ENCODE measurements around the gene AKAP8L.
A peak's percentile ranks its signal among the peaks of the same experiment; 100 is the strongest.

AKAP8L gene

GRCh38 chr19:15381429-15381828 is 37.4 kb downstream of the AKAP8L start:
- H3K27ac ChIP-seq (ENCODE audit: low read length): no peak overlapping the region
- peaks cover 11% of the 10 kb centered on the region for H3K4me1 ChIP-seq (ENCODE audit: control insufficient read depth, low read depth, low read length)
- H3K9me3 ChIP-seq (ENCODE audit: control insufficient read depth, low read depth, low read length): no peaks in the 10 kb centered on the region
- peak overlapping the region; percentile 80 for H3K4me3 ChIP-seq (ENCODE audit: low read length)
- H3K27me3 ChIP-seq (ENCODE audit: control insufficient read depth, insufficient read depth, low read length): no peaks in the 10 kb centered on the region
- H3K36me3 ChIP-seq (ENCODE audit: control insufficient read depth, low read depth, low read length): peaks cover 3% of the 10 kb centered on the region
- no peak overlapping the region for H3K9ac ChIP-seq (ENCODE audit: low read length)

DNA sequence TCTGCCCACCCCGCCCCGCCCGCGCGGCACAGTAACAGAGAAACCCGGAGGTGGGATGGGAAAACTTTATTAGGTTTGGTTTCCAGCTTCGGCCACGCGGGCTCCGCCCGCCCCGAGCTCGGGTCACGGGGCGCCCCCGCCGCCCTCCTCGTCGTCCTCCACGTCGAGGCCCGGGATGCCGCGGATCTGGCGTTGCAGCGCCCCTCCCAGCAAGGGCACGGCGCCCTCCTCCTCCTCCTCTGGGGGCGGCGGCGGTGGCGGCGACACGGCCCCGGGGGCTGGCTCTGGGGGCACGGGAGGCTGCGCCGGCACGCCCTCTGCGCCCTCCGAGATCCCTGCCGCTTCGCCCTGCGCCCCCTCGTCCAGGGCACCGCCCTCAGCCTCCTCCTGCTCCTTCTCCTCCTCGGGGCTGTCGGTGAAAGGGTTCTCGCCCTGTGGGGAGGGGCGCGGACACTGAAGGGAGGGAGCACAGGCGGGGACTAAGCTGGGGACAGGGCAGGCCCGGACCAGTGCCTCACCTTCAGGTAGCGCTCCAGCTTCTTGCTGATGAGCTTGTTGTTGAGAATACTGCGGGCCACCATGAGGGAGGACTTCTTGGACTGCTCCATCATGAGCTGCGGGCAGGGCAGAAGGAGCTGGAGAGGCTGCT is 38.7 kb downstream of the AKAP8L start:
- no peaks in the 10 kb centered on the region for H3K27me3 ChIP-seq (ENCODE audit: control insufficient read depth, insufficient read depth, low read length)
- H3K27ac ChIP-seq (ENCODE audit: low read length): no peak overlapping the region
- peak overlapping the region; percentile 77 for H3K9ac ChIP-seq (ENCODE audit: low read length)
- peak overlapping the region; percentile 80 for H3K4me3 ChIP-seq (ENCODE audit: low read length)
- H3K9me3 ChIP-seq (ENCODE audit: control insufficient read depth, low read depth, low read length): no peaks in the 10 kb centered on the region
- H3K36me3 ChIP-seq (ENCODE audit: control insufficient read depth, low read depth, low read length): peaks cover 3% of the 10 kb centered on the region
- peaks cover 11% of the 10 kb centered on the region for H3K4me1 ChIP-seq (ENCODE audit: control insufficient read depth, low read depth, low read length)

DNA sequence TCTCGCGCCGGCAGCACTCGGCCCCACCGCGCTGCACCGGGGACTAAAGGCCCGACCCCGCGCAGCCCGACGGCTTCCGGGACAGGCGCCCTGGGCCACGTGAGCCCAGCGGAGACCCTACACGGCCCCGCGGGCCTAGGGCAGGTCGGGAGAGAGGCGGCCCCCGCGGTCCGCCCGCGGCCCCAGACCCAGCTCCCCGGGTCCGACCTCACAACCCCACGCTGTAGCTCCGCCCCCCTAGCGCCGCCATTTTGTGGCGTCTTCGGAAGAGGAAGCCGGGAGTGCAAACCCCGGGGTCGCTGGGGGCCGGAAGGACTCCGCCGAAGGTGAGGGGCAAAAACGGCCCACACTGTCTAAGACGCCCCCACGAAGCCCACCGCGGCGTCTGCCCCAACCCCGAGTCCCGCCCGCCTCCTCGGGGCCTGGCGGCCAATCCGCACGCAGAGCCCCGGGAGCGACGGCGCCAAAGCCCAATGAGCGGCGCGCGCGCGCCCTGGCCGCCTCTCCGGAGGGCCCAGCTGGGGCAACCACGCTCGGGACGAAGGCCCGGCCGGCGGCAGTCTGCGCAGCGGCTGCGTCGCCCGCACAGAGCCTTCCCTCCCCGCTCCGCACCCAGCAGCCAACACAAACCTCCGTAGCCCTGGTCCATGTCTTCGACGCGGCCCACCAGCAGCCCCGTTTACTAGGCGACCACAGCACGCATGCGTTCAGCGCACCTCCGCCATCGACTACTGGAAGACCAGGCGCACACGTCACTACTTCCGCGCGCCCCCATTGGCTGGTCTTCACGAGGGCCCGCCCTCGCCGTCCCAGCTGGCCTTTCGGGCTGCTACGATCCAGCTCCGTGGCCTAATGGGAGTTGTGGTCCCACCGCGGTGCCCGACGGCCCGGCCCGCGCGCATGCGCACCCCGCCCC is 39.4 kb downstream of the AKAP8L start, which contains the start of gene AKAP8:
TSS of gene AKAP8 (minus strand) at position 705 of the 916 bp plus-strand sequence. CDS start at position 649, 56 bp downstream.
- H3K4me1 ChIP-seq (ENCODE audit: control insufficient read depth, low read depth, low read length): peaks cover 11% of the 10 kb centered on the region

GRCh38 chr19:15378534-15379082 is 40.2 kb downstream of the AKAP8L start:
- Histone ChIP-seq H3K4me1 (ENCODE audit: control insufficient read depth, low read depth, low read length) (peaks cover 11% of the 10 kb centered on the region), H3K36me3 (ENCODE audit: control insufficient read depth, low read depth, low read length) (peaks cover 3% of the 10 kb centered on the region), H3K27ac (ENCODE audit: low read length) (peak overlapping the region; percentile 85), H3K4me3 (ENCODE audit: low read length) (peak overlapping the region; percentile 100), H3K27me3 (ENCODE audit: control insufficient read depth, insufficient read depth, low read length) (no peaks in the 10 kb centered on the region), H3K9me3 (ENCODE audit: control insufficient read depth, low read depth, low read length) (no peaks in the 10 kb centered on the region), H3K9ac (ENCODE audit: low read length) (peak overlapping the region; percentile 96)

More for the DNA sequence above, 39.4 kb downstream of the AKAP8L start, which contains the start of gene AKAP8:
- Histone ChIP-seq H3K27me3 (ENCODE audit: control insufficient read depth, insufficient read depth, low read length) (no peaks in the 10 kb centered on the region), H3K9ac (ENCODE audit: low read length) (peak within 1 kb of the TSS; percentile 96), H3K4me3 (ENCODE audit: low read length) (peak within 1 kb of the TSS; percentile 100), H3K36me3 (ENCODE audit: control insufficient read depth, low read depth, low read length) (peaks cover 3% of the 10 kb centered on the region), H3K27ac (ENCODE audit: low read length) (peak within 1 kb of the TSS; percentile 85), H3K9me3 (ENCODE audit: control insufficient read depth, low read depth, low read length) (no peaks in the 10 kb centered on the region)

DNA sequence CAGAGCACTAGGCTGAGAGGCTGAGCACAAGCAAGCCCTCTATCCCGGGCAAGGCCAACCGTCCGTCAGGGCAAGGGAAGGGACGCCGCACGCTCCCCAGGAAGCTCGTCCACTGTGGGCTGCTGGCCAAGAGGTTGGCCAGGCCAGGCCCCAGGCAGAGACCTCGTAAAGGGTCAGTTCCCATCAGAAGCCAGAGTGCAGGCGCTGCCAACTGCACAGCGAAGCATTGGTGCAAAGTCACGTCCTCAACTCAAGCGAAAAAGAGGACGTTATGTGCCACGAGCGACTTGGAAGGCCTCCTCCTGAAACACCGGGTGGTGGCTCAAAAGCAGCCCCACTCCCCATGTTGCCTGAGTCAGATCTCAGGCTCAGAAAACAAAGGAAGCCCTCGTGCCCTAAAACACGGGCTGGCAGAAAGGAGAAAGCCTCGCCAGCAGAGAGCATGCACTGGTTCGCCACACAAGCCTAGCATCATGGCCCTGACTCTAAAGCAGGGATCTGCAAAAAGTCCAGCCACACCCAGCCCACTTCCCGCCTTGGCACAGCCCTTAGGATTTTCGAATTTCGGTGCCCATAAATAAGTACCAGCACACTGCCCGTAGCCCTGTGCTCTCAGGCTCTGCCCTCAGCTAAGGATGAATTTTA is 43.9 kb downstream of the AKAP8L start:
- no peaks in the 10 kb centered on the region for H3K9me3 ChIP-seq (ENCODE audit: control insufficient read depth, low read depth, low read length)
- peaks cover 28% of the 10 kb centered on the region for H3K36me3 ChIP-seq (ENCODE audit: control insufficient read depth, low read depth, low read length)
- no peak overlapping the region for H3K27ac ChIP-seq (ENCODE audit: low read length)
- H3K9ac ChIP-seq (ENCODE audit: low read length): no peak overlapping the region
- peaks cover 4% of the 10 kb centered on the region for H3K4me1 ChIP-seq (ENCODE audit: control insufficient read depth, low read depth, low read length)
- no peak overlapping the region for H3K4me3 ChIP-seq (ENCODE audit: low read length)
- no peaks in the 10 kb centered on the region for H3K27me3 ChIP-seq (ENCODE audit: control insufficient read depth, insufficient read depth, low read length)

GRCh38 chr19:15374105-15374651 is 44.6 kb downstream of the AKAP8L start:
- Histone ChIP-seq H3K9me3 (ENCODE audit: control insufficient read depth, low read depth, low read length) (no peaks in the 10 kb centered on the region), H3K9ac (ENCODE audit: low read length) (no peak overlapping the region), H3K27ac (ENCODE audit: low read length) (no peak overlapping the region), H3K4me1 (ENCODE audit: control insufficient read depth, low read depth, low read length) (peaks cover 4% of the 10 kb centered on the region), H3K27me3 (ENCODE audit: control insufficient read depth, insufficient read depth, low read length) (no peaks in the 10 kb centered on the region), H3K4me3 (ENCODE audit: low read length) (no peak overlapping the region), H3K36me3 (ENCODE audit: control insufficient read depth, low read depth, low read length) (peaks cover 35% of the 10 kb centered on the region)

DNA sequence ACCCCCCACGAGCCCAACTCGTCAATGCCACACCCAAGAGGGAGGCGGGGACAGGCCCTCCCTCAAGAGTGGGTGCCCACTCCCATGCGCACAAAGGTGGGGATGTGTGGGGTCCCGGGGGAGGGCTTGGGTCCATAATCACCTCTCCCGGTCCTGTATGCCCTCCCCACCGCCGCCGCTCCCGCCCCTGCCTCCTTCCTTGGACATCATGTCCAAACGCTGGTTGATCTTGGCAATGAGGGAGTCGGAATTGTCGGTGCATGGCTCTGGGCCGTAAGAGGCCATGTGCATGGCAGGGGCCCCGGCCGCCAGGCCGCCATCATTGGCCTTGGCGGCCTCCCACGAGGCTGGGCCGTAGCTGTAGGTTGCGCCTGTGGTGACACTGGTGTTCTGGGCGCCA is 45.1 kb downstream of the AKAP8L start:
- Histone ChIP-seq H3K9me3 (ENCODE audit: control insufficient read depth, low read depth, low read length) (no peaks in the 10 kb centered on the region), H3K27ac (ENCODE audit: low read length) (no peak overlapping the region), H3K4me3 (ENCODE audit: low read length) (no peak overlapping the region), H3K4me1 (ENCODE audit: control insufficient read depth, low read depth, low read length) (peaks cover 4% of the 10 kb centered on the region), H3K9ac (ENCODE audit: low read length) (no peak overlapping the region), H3K27me3 (ENCODE audit: control insufficient read depth, insufficient read depth, low read length) (no peaks in the 10 kb centered on the region), H3K36me3 (ENCODE audit: control insufficient read depth, low read depth, low read length) (peaks cover 39% of the 10 kb centered on the region)

- Histone ChIP-seq H3K27me3 (ENCODE audit: control insufficient read depth, insufficient read depth, low read length) (no peaks in the 10 kb centered on the region), H3K9ac (ENCODE audit: low read length) (no peak overlapping the region), H3K4me3 (ENCODE audit: low read length) (no peak overlapping the region), H3K36me3 (ENCODE audit: control insufficient read depth, low read depth, low read length) (peaks cover 46% of the 10 kb centered on the region), H3K9me3 (ENCODE audit: control insufficient read depth, low read depth, low read length) (no peaks in the 10 kb centered on the region), H3K4me1 (ENCODE audit: control insufficient read depth, low read depth, low read length) (peaks cover 1% of the 10 kb centered on the region), H3K27ac (ENCODE audit: low read length) (no peak overlapping the region)
These were observed 45.9 kb downstream of the AKAP8L start for GRCh38 chr19:15372891-15373301.

DNA sequence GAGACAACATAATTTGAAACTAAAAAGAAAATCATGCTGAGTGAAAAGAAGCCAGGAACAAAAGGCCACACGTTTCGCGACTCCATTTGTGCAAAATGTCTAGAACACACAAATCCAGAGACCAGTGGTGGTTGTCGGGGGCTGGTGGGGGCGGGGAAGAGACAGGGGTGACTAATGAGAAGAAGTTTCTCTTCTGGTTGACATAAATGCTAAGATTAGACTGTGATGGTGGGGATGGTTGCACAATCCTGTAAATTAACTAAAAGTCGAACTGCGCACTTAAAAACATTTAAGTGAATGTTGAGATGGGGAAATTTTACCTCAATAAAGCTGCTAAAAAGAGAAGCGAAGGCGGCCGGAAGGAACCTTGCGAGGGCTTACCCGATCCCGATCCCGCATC is 46.3 kb downstream of the AKAP8L start:
- peaks cover 51% of the 10 kb centered on the region for H3K36me3 ChIP-seq (ENCODE audit: control insufficient read depth, low read depth, low read length)
- no peak overlapping the region for H3K4me3 ChIP-seq (ENCODE audit: low read length)
- no peaks in the 10 kb centered on the region for H3K4me1 ChIP-seq (ENCODE audit: control insufficient read depth, low read depth, low read length)
- H3K9me3 ChIP-seq (ENCODE audit: control insufficient read depth, low read depth, low read length): no peaks in the 10 kb centered on the region
- no peak overlapping the region for H3K27ac ChIP-seq (ENCODE audit: low read length)
- H3K27me3 ChIP-seq (ENCODE audit: control insufficient read depth, insufficient read depth, low read length): no peaks in the 10 kb centered on the region
- no peak overlapping the region for H3K9ac ChIP-seq (ENCODE audit: low read length)

DNA sequence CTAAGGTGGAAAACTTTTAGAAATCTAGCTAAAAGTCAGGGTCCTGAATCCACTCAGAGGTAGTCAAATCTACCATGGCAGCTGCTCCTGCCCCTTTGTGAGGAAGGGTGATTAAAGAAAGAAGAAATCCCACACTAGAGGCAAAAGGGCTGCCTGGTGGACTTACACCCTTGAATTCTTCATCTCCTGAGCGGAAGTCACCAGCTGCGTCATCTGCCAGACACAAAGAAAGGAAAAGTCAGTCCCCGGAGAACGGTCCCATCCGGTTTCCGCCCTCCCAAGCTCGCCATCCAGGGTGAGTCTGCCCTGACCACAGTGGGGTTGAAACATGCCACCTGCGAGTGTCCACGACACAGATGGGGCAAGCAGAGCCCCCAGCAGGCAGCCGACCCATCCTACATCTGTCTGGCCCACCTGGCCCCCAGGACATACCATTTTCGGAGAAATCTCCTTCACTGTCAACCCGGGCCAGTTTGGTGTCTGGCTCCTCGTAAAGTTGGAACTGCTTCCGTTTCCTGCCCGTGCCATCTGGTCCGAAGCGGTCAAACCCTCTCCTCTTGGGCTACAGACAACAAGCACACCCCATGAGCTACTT is 46.9 kb downstream of the AKAP8L start:
- no peak overlapping the region for H3K9ac ChIP-seq (ENCODE audit: low read length)
- peaks cover 55% of the 10 kb centered on the region for H3K36me3 ChIP-seq (ENCODE audit: control insufficient read depth, low read depth, low read length)
- no peak overlapping the region for H3K27ac ChIP-seq (ENCODE audit: low read length)
- H3K4me1 ChIP-seq (ENCODE audit: control insufficient read depth, low read depth, low read length): no peaks in the 10 kb centered on the region
- H3K27me3 ChIP-seq (ENCODE audit: control insufficient read depth, insufficient read depth, low read length): no peaks in the 10 kb centered on the region
- H3K9me3 ChIP-seq (ENCODE audit: control insufficient read depth, low read depth, low read length): no peaks in the 10 kb centered on the region
- no peak overlapping the region for H3K4me3 ChIP-seq (ENCODE audit: low read length)

All from iPS-18a (cell line).